GM12892 (cell line): Measurements from ENCODE around the gene INTU.

Experiments used
- POLR2A ChIP-seq: IDR thresholded peaks from 2 replicates; pipeline ENCODE4 v1.6.1; 2011; ENCODE audit warnings: low read depth, low read length, control low read depth
- POLR2AphosphoS5 ChIP-seq: IDR thresholded peaks from 2 replicates; pipeline ENCODE4 v1.6.1; 2011; ENCODE audit warnings: low read depth, low read length, control low read depth
- TAF1 ChIP-seq: IDR thresholded peaks from 2 replicates; pipeline ENCODE4 v1.6.1; 2011; ENCODE audit warnings: low read depth, mild to moderate bottlenecking, control low read depth, low read length, borderline replicate concordance

DNA sequence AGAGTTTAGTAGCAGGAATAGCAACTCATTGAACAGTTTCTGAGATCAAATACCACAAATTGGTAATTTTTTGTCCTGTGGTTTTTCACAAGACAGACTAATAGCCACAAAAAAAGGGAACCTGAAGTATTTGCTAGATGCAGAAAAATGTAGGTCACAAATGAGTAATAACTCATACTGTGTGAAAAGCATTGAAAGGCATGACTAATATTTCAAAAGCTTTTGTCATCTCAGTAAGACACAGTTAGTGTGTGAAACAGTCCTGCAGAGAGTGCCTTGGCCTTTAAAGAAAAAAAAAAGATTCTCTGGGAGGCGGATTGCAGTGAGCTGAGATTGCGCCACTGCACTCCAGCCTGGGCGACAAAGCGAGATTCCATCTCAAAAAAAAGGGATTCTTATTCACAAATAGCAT lies 66.0 kb downstream of the INTU start:
- no peak for TF ChIP-seq POLR2A
- no peak for TF ChIP-seq POLR2AphosphoS5
- no peak for TF ChIP-seq TAF1
